Heart left ventricle (tissue), 13 donors: ENCODE results near the gene KLRC2.
"Not testable (repeated sequence)": the region's sequence is repeated elsewhere in the genome, so short reads cannot be mapped to it uniquely, and the experiment has no call there.

ENCODE experiments used
- CTCF ChIP-seq, 12 donors: fragments of 200-600 bp; sonication (generic) in 4 of 12; IDR thresholded peaks; one replicate each; pipeline versions ENCODE4 v1.5.0 to v1.8.0; 2018 to 2022; ENCODE audit warnings: antibody characterized with exemption in 12 of 12, mild to moderate bottlenecking in 5 of 12
- POLR2A ChIP-seq, 2 donors: fragments of 450-650 bp; IDR thresholded peaks; one replicate each; pipeline ENCODE4 v1.6.1; 2017; ENCODE audit warnings: antibody characterized with exemption in 2 of 2, mild to moderate bottlenecking in 2 of 2, moderate library complexity in 2 of 2
- donor health status: ischemic (EF 13 %, LVEDD 7.1; RV severe dilation, severe dysfunction).
- donor health status: DM: no; HTN: yes; CAD: no.
- donor health status: DM: no; HTN: no; CAD: no.
- donor health status: ischemic (EF 25% LVEDD 6.9; RV normal size, moderate dysfunction).
- donor health status: ischemic (EF 25% LVEDD 5.7; RV mildly dilated, moderate dysfunction).
- donor health status: ischemic (EF 35%, LVEDD 5.7; RV mildly dilated, moderate dysfunction).
- donor health status: nonischemic (EF 11% LVEDD 7.7; RV severe dilation, severe dysfunction).
- donor health status: DM: yes; HTN: yes; CAD: no.
- donor health status: PGD.
- donor health status: ischemic (EF 29% LVEDD 5.4; RV normal size, mild dysfunction).
- donor health status: nonischemic (EF 23%, LVEDD 6.1; RV moderate dilation, normal function).

GRCh38 chr12:10441144-10441543 is 5.3 kb upstream of the KLRC2 start:
- not testable (repeated sequence) for TF ChIP-seq POLR2A, CTCF (IDR thresholded peaks at IDR 0.05)
